HG03558 (cell line): ENCODE measurements around the gene ISCA1.
A peak's percentile ranks its signal among the peaks of the same experiment; 100 is the strongest.

Experiments used
- ATAC-seq: cut with Tn5 transposase; IDR thresholded peaks from one replicate; pipeline ENCODE4 v1.9.1; 2021; ENCODE audit warnings: moderate number of reproducible peaks; ENCODE audit not compliant: unreplicated experiment; ENCODE audit errors: extremely low read depth

Gene ISCA1

GRCh38 chr9:86287013-86287412 lies 4.7 kb upstream of the ISCA1 start:
- ATAC-seq, result no peak

GRCh38 chr9:86286278-86286677 lies 3.9 kb upstream of the ISCA1 start:
- ATAC-seq, result no peak

GRCh38 chr9:86285261-86285660 lies 2.9 kb upstream of the ISCA1 start:
- ATAC-seq, result no peak

GRCh38 chr9:86282979-86283535 lies 719 bp upstream of the ISCA1 start:
- ATAC-seq, result peak; percentile 12

- ATAC-seq, result no peak
Measured at GRCh38 chr9:86281593-86282076, 703 bp downstream of the ISCA1 start.

GRCh38 chr9:86280580-86280979 lies 1.8 kb downstream of the ISCA1 start:
- ATAC-seq, result no peak

- no peak for ATAC-seq
Measured at GRCh38 chr9:86279839-86280238, 2.5 kb downstream of the ISCA1 start.

GRCh38 chr9:86277072-86277471 lies 5.3 kb downstream of the ISCA1 start:
- no peak for ATAC-seq

GRCh38 chr9:86275962-86276361 lies 6.4 kb downstream of the ISCA1 start:
- no peak for ATAC-seq

GRCh38 chr9:86274821-86275643 lies 7.3 kb downstream of the ISCA1 start:
- ATAC-seq, result no peak

- no peak for ATAC-seq
Measured at GRCh38 chr9:86272221-86272620, 10.1 kb downstream of the ISCA1 start.

- ATAC-seq, result no peak
Measured at GRCh38 chr9:86263876-86264275, 18.5 kb downstream of the ISCA1 start.

GRCh38 chr9:86262492-86262891 lies 19.8 kb downstream of the ISCA1 start:
- no peak for ATAC-seq

- ATAC-seq, result no peak
Measured at GRCh38 chr9:86259557-86259956, 22.8 kb downstream of the ISCA1 start, which contains the start of gene C9orf153. C9orf153 (minus strand) TSS chr9:86259657; CDS start chr9:86229603, 30,054 bp downstream.

- no peak for ATAC-seq
Measured at GRCh38 chr9:86257391-86257790, 24.9 kb downstream of the ISCA1 start.

- no peak for ATAC-seq
Measured at GRCh38 chr9:86256653-86257052, 25.7 kb downstream of the ISCA1 start.

GRCh38 chr9:86253577-86253976 lies 28.8 kb downstream of the ISCA1 start:
- no peak for ATAC-seq

- ATAC-seq, result no peak
Measured at GRCh38 chr9:86252870-86253269, 29.5 kb downstream of the ISCA1 start.

GRCh38 chr9:86250123-86250522 lies 32.2 kb downstream of the ISCA1 start:
- ATAC-seq, result no peak

- ATAC-seq, result no peak
Measured at GRCh38 chr9:86248746-86249145, 33.6 kb downstream of the ISCA1 start.

GRCh38 chr9:86246752-86247161 lies 35.6 kb downstream of the ISCA1 start:
- ATAC-seq, result peak; percentile 90

GRCh38 chr9:86242071-86242470 lies 40.3 kb downstream of the ISCA1 start:
- ATAC-seq, result no peak
